ENCODE measurements around the gene ETV4.

Gene ETV4

GRCh38 chr17:43534909-43535308 is 11.2 kb downstream of the ETV4 start:
- Histone ChIP-seq H3K4me1 (ENCODE audit: control insufficient read depth, low read depth, low read length) (peaks cover 27% of the 10 kb centered on the region), H3K9ac (ENCODE audit: low read length) (no peak overlapping the region), H3K27ac (ENCODE audit: low read length) (no peak overlapping the region), H3K4me3 (ENCODE audit: low read length) (no peak overlapping the region), H3K27me3 (ENCODE audit: control insufficient read depth, insufficient read depth, low read length) (no peaks in the 10 kb centered on the region), H3K9me3 (ENCODE audit: control insufficient read depth, low read depth, low read length) (no peaks in the 10 kb centered on the region), H3K36me3 (ENCODE audit: control insufficient read depth, low read depth, low read length) (peaks cover 14% of the 10 kb centered on the region)

GRCh38 chr17:43533699-43534098 is 12.4 kb downstream of the ETV4 start:
- Histone ChIP-seq H3K36me3 (ENCODE audit: control insufficient read depth, low read depth, low read length) (peaks cover 19% of the 10 kb centered on the region), H3K4me1 (ENCODE audit: control insufficient read depth, low read depth, low read length) (peaks cover 39% of the 10 kb centered on the region), H3K27me3 (ENCODE audit: control insufficient read depth, insufficient read depth, low read length) (no peaks in the 10 kb centered on the region)

GRCh38 chr17:43532581-43532980 is 13.6 kb downstream of the ETV4 start:
- Histone ChIP-seq H3K9ac (ENCODE audit: low read length) (no peak overlapping the region), H3K9me3 (ENCODE audit: control insufficient read depth, low read depth, low read length) (no peaks in the 10 kb centered on the region), H3K27ac (ENCODE audit: low read length) (no peak overlapping the region), H3K4me1 (ENCODE audit: control insufficient read depth, low read depth, low read length) (peaks cover 39% of the 10 kb centered on the region), H3K27me3 (ENCODE audit: control insufficient read depth, insufficient read depth, low read length) (no peaks in the 10 kb centered on the region), H3K36me3 (ENCODE audit: control insufficient read depth, low read depth, low read length) (peaks cover 29% of the 10 kb centered on the region), H3K4me3 (ENCODE audit: low read length) (no peak overlapping the region)

More at GRCh38 chr17:43533699-43534098, 12.4 kb downstream of the ETV4 start:
- H3K9ac ChIP-seq (ENCODE audit: low read length): no peak overlapping the region
- no peak overlapping the region for H3K27ac ChIP-seq (ENCODE audit: low read length)
- no peak overlapping the region for H3K4me3 ChIP-seq (ENCODE audit: low read length)
- H3K9me3 ChIP-seq (ENCODE audit: control insufficient read depth, low read depth, low read length): no peaks in the 10 kb centered on the region

GRCh38 chr17:43531955-43532354 is 14.2 kb downstream of the ETV4 start:
- H3K36me3 ChIP-seq (ENCODE audit: control insufficient read depth, low read depth, low read length): peaks cover 29% of the 10 kb centered on the region
- no peaks in the 10 kb centered on the region for H3K27me3 ChIP-seq (ENCODE audit: control insufficient read depth, insufficient read depth, low read length)
- H3K4me1 ChIP-seq (ENCODE audit: control insufficient read depth, low read depth, low read length): peaks cover 38% of the 10 kb centered on the region
- H3K9me3 ChIP-seq (ENCODE audit: control insufficient read depth, low read depth, low read length): no peaks in the 10 kb centered on the region
- H3K27ac ChIP-seq (ENCODE audit: low read length): no peak overlapping the region
- H3K4me3 ChIP-seq (ENCODE audit: low read length): no peak overlapping the region
- no peak overlapping the region for H3K9ac ChIP-seq (ENCODE audit: low read length)

GRCh38 chr17:43531082-43531378 is 15.1 kb downstream of the ETV4 start:
- Histone ChIP-seq H3K36me3 (ENCODE audit: control insufficient read depth, low read depth, low read length) (peaks cover 26% of the 10 kb centered on the region), H3K27ac (ENCODE audit: low read length) (peak overlapping the region; percentile 54), H3K4me1 (ENCODE audit: control insufficient read depth, low read depth, low read length) (peaks cover 38% of the 10 kb centered on the region), H3K9ac (ENCODE audit: low read length) (peak overlapping the region; percentile 47), H3K9me3 (ENCODE audit: control insufficient read depth, low read depth, low read length) (no peaks in the 10 kb centered on the region), H3K4me3 (ENCODE audit: low read length) (peak overlapping the region; percentile 28), H3K27me3 (ENCODE audit: control insufficient read depth, insufficient read depth, low read length) (no peaks in the 10 kb centered on the region)

GRCh38 chr17:43530288-43531081 is 15.7 kb downstream of the ETV4 start:
- H3K9me3 ChIP-seq (ENCODE audit: control insufficient read depth, low read depth, low read length): no peaks in the 10 kb centered on the region
- H3K36me3 ChIP-seq (ENCODE audit: control insufficient read depth, low read depth, low read length): peaks cover 26% of the 10 kb centered on the region
- no peaks in the 10 kb centered on the region for H3K27me3 ChIP-seq (ENCODE audit: control insufficient read depth, insufficient read depth, low read length)
- H3K9ac ChIP-seq (ENCODE audit: low read length): peak overlapping the region; percentile 66
- peak overlapping the region; percentile 55 for H3K4me3 ChIP-seq (ENCODE audit: low read length)
- peaks cover 43% of the 10 kb centered on the region for H3K4me1 ChIP-seq (ENCODE audit: control insufficient read depth, low read depth, low read length)
- H3K27ac ChIP-seq (ENCODE audit: low read length): peak overlapping the region; percentile 72

- Histone ChIP-seq H3K36me3 (ENCODE audit: control insufficient read depth, low read depth, low read length) (peaks cover 29% of the 10 kb centered on the region), H3K4me3 (ENCODE audit: low read length) (peak overlapping the region; percentile 55), H3K9me3 (ENCODE audit: control insufficient read depth, low read depth, low read length) (no peaks in the 10 kb centered on the region), H3K9ac (ENCODE audit: low read length) (peak overlapping the region; percentile 66), H3K27ac (ENCODE audit: low read length) (peak overlapping the region; percentile 72), H3K27me3 (ENCODE audit: control insufficient read depth, insufficient read depth, low read length) (no peaks in the 10 kb centered on the region), H3K4me1 (ENCODE audit: control insufficient read depth, low read depth, low read length) (peaks cover 49% of the 10 kb centered on the region)
Observed at GRCh38 chr17:43529947-43530287, 16.2 kb downstream of the ETV4 start.

GRCh38 chr17:43528988-43529814 is 16.9 kb downstream of the ETV4 start:
- no peaks in the 10 kb centered on the region for H3K27me3 ChIP-seq (ENCODE audit: control insufficient read depth, insufficient read depth, low read length)
- H3K4me3 ChIP-seq (ENCODE audit: low read length): no peak overlapping the region
- no peak overlapping the region for H3K9ac ChIP-seq (ENCODE audit: low read length)
- H3K27ac ChIP-seq (ENCODE audit: low read length): no peak overlapping the region
- H3K4me1 ChIP-seq (ENCODE audit: control insufficient read depth, low read depth, low read length): peaks cover 49% of the 10 kb centered on the region
- H3K36me3 ChIP-seq (ENCODE audit: control insufficient read depth, low read depth, low read length): peaks cover 36% of the 10 kb centered on the region
- H3K9me3 ChIP-seq (ENCODE audit: control insufficient read depth, low read depth, low read length): no peaks in the 10 kb centered on the region

GRCh38 chr17:43528319-43528987 is 17.7 kb downstream of the ETV4 start:
- Histone ChIP-seq H3K9me3 (ENCODE audit: control insufficient read depth, low read depth, low read length) (no peaks in the 10 kb centered on the region), H3K36me3 (ENCODE audit: control insufficient read depth, low read depth, low read length) (peaks cover 40% of the 10 kb centered on the region), H3K9ac (ENCODE audit: low read length) (no peak overlapping the region), H3K4me1 (ENCODE audit: control insufficient read depth, low read depth, low read length) (peaks cover 49% of the 10 kb centered on the region), H3K4me3 (ENCODE audit: low read length) (no peak overlapping the region), H3K27me3 (ENCODE audit: control insufficient read depth, insufficient read depth, low read length) (no peaks in the 10 kb centered on the region), H3K27ac (ENCODE audit: low read length) (no peak overlapping the region)

GRCh38 chr17:43526886-43527648 is 19.1 kb downstream of the ETV4 start:
- Histone ChIP-seq H3K36me3 (ENCODE audit: control insufficient read depth, low read depth, low read length) (peaks cover 42% of the 10 kb centered on the region), H3K27ac (ENCODE audit: low read length) (no peak overlapping the region), H3K4me3 (ENCODE audit: low read length) (no peak overlapping the region), H3K9ac (ENCODE audit: low read length) (no peak overlapping the region), H3K27me3 (ENCODE audit: control insufficient read depth, insufficient read depth, low read length) (no peaks in the 10 kb centered on the region), H3K4me1 (ENCODE audit: control insufficient read depth, low read depth, low read length) (peaks cover 49% of the 10 kb centered on the region), H3K9me3 (ENCODE audit: control insufficient read depth, low read depth, low read length) (no peaks in the 10 kb centered on the region)

- Histone ChIP-seq H3K27ac (ENCODE audit: low read length) (no peak overlapping the region), H3K9me3 (ENCODE audit: control insufficient read depth, low read depth, low read length) (no peaks in the 10 kb centered on the region), H3K9ac (ENCODE audit: low read length) (no peak overlapping the region), H3K4me1 (ENCODE audit: control insufficient read depth, low read depth, low read length) (peaks cover 34% of the 10 kb centered on the region), H3K27me3 (ENCODE audit: control insufficient read depth, insufficient read depth, low read length) (no peaks in the 10 kb centered on the region), H3K4me3 (ENCODE audit: low read length) (no peak overlapping the region), H3K36me3 (ENCODE audit: control insufficient read depth, low read depth, low read length) (peaks cover 60% of the 10 kb centered on the region)
Observed at GRCh38 chr17:43524945-43525575, 21.1 kb downstream of the ETV4 start.

Measured in iPS-18a (cell line).